Measurements from ENCODE around the gene IL6R.
"Not testable (repeated sequence)": the region's sequence is repeated elsewhere in the genome, so short reads cannot be mapped to it uniquely, and the experiment has no call there.

Gene IL6R

DNA sequence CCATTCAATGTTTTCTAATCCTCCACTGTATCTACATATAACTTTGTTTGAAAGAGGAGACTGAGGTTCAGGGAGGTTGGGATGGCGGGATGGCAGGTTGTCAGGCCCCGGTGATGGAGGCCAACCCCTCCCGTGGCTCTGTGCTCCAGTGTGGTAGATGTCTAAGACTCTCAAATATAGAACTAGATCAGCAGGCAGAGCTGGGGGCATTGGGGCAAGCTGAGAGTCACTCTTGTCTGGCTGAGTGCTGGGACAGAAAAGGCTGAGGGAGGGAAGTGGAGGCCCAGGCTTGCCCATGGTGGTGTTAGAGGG, 1.7 kb downstream of the IL6R start:
- no peak for DNase-seq (ENCODE audit: low read depth in 3 of 3)

DNA sequence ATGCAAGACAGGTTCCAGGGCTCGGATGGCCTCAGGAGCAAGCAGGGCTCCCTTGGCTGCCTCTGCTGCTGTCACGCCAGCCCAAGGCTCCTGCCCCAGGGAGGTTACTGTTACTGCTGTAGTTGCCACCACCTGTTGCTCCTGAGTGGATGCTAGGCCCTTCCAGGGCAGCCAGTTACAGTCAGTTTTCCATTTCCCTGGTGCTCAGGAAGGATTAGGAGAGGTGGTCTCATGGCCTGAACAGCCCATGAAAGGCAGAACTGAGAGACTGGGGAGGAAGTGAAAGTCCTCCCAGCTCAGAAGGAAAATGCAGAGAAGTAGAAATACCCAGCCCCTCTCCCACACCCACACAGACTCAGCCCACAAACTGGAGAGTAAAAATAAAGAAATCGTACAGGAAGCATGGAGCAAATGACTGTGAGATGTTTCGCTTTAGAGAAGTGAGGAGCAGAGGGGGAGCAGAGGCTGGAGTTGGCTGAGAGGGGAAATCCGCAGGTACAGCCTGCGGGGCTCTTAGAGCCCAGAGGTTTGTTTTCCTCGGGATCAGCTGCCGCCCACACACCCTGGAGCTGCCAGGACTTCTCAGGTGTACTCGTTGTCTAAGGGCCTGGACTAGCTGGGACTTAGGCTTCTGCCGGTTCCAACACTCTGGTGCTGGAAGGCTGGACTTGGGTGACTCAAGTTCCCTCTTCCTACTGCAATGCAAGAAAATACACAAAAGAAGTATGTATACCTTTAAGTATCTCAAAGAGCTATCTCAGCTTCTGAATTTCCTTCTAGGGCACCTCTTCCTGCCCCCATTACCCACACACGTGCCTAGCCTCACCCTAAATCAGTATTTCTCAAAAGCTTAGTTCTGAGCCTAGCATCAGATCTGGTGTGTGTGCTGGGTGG, 2.3 kb downstream of the IL6R start:
- DNase-seq (ENCODE audit: low read depth in 3 of 3), result peak in 1 of 3 donors; percentile 61

DNA sequence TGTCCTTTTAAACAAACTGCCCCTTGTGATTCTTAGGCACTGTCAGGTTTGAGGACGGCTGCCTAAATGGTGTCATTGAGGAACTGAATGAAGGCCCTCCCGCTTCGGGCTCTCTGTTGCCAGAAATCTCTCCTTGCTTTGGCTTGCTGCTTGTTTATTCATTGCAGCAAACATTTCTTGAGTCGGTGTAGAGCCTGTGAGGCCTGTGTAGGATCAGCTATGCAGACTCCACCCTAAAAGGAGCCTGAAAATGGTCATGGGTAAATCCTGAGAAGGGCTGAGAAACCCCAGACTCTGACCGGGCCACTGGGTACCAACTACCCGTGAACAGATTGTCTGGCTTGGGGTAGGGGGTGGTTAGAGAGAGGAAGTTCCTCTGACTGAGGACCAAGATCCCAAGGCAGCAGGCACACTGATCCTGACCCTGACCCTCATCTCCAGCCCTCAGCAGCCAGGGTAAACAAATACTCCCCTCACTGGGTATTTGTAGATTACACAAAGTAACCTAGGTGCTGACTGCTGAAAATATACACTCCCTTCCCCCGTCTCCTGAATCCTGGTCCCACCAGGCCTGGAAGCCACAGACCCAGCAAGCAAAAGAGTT, 3.1 kb downstream of the IL6R start:
- DNase-seq (ENCODE audit: low read depth in 3 of 3), result no peak

DNA sequence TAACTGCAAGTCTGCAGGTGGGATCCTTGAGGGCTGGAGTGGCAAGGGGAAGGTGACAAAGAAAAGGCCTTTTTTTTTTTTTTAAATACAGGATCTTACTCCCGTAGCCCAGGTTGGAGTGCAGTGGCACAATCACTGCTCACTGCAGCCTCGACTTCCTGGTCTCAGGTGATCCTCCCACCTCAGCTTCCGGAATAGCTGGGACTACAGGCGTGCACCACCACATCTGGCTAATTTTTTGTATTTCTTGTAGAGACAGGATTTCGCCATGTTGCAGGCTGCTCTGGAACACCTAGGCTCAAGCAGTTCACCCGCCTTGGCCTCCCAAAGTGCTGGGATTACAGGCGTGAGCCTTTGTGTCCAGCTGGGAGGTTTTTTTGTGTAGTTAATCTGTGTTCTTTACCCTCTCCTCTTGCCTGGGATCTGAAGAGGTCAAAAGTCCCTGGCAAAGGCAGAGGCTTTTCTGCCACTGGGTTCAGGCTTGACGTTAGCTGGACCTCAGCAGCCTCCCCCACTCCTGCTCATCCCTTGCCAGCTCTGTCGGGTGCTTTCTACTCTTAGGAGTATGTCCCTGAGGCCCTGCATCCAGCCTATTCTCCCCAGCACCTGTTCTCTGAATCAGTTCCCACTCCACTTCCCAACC, 5.2 kb downstream of the IL6R start:
- no peak for DNase-seq (ENCODE audit: low read depth in 3 of 3)

DNA sequence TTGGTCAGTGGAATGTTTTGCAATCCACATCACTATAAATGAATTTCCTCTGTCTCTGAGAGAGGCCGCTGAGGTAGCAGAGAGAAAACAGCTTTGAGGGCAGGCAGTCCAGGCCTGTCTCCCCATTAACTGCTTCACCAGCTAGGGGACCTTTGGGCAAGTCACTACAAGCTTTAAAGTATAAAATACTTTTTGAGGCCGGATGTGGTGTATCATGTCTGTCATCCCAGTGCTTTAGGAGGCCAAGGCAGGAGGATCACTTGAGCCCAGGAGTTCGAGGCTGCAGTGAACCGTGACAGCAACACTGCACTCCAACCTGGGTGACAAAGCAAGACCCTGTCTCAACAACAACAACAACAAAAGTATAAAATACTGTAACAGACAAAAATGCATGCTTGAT, 6.4 kb downstream of the IL6R start:
- no peak for DNase-seq (ENCODE audit: low read depth in 3 of 3)

DNA sequence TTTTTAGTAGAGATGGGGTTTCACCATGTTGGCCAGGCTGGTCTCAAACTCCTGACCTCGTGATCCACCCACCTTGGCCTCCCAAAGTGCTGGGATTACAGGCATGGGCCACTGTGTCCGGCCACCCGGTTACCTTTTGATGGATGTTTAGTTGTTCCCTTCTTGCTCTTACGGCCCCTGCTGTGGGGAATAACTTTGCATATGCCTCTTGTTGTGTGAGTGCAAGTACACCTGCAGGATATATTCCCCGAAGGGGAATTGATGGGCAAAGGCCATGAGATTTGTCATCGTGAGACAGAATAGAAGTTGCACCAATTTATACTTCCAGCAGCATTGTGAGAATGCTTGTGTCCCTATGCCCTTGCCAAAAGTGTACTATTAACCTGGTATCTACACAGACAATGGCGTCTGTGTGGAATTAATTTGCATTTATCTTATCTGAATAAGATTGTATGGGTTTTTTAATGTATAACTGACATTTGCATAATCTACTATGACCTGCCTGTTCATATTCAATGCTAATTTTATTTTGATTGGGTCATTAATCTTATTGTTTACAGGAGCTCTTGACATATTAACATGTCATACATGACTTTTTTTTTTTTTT, 8.1 kb downstream of the IL6R start:
- no peak for DNase-seq (ENCODE audit: low read depth in 3 of 3)

DNA sequence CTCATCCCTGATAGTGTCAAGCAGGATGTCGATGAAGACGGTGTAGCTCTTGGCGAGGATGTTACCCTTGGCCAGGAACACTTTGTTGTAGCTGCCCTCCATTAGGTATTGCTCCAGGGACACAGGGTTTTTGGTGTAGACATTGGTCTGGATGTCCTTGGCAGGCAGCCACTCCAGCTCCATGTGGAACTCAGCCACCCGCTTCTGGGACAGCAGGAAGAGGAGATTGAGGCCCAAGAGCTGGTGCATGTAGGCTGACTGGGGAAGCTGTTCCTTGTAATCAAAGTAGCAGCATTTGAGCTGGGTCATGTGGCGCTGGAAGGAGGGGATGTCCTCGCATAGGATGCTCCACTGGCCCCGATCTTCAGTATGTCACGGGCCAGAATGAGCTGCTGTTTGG, 9.5 kb downstream of the IL6R start:
- DNase-seq (ENCODE audit: low read depth in 3 of 3), result no peak

DNA sequence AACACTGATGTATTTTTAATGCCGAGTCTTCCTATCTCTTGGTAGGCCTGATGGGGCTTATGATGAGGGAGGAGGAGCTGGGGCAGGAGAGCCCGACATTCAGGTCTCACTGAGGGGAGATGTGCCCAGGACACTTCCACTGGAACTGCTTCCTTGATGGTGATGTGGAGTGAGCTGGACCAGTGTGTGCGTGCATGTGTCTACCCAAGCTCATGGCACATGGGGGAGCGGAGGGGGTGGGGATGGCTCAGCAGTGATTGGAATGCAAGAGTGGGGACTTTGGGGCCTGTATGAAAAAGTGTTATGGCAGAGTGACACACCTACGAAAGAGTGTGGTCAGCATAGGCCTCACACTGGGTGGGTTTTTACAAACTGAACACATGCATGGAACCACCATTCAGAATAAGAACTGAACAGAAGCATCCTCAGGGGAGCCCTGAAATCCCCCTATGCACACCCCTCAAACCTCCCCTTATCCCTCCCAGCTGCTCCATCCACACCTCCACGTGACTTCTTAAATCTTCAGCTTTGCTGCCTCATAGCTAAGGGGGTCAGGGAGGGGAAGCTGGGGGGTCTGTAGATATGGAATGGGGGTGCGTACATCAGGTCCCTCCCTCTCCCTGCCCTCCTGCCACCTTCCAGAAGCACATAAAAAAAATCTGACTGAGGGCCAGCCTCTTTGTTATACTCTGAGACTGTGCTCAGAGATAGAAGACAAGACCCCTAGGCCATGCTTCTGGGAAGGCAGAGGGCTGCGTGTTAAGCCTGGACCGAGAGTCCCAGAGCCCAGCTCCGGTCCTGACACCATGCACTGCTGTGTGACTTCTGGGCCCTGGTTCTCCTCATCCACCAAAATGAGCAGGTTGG, 11.6 kb downstream of the IL6R start:
- DNase-seq (ENCODE audit: low read depth in 3 of 3), result no peak

DNA sequence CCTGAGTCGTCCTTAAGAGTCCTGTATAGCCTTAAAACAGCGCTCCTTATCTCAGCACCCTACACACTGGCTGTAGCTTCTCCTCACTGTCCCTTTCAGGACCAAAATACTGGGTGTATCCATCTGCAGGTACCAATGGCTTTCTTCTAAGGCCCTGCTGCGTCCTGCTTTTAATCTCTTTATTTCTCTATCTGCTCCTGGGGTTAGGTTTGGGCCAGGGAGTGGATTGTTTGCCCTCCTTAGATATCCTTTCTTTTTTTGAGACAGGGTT, 12.1 kb downstream of the IL6R start:
- no peak for DNase-seq (ENCODE audit: low read depth in 3 of 3)

DNA sequence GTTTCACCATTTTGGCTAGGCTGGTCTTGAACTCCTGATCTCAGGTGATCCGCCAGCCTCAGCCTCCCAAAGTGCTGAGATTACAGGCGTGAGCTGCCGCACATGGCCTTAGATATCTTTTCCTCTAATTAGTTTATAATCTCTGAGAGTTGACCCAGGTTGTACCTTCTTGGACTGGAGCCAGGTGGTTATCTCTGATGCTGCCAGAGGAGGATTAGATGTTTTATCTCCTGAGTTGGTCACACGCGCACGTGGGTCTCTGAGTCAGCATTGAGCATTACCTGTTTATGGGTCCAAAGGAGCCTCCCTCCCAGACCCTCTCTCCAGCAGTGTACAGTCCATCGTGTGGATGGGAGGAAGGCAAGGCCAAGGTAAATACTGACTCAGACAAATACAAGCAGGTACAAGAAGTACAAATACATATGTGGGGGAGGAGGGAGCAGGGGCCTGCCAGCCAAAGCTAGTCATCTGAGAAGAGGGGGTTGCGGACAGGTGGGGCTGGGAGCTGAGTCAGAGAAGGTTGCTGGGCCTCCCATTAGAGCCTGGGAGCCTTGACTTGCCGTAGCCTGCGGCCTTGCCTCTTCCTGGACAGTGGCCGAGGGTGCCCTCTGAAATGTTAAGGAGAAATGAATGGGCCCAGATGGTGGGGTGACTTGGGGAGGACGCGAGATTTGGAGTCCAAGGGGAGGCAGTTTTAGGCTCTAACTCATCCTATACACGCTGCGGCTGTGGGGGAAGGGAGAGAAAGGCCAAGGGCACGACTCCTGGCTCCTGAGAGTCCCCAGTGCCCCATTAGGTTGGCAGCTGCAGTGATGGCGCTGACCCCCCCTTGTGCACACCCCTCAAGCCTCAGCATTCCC, 13.1 kb downstream of the IL6R start:
- no peak for DNase-seq (ENCODE audit: low read depth in 3 of 3)

DNA sequence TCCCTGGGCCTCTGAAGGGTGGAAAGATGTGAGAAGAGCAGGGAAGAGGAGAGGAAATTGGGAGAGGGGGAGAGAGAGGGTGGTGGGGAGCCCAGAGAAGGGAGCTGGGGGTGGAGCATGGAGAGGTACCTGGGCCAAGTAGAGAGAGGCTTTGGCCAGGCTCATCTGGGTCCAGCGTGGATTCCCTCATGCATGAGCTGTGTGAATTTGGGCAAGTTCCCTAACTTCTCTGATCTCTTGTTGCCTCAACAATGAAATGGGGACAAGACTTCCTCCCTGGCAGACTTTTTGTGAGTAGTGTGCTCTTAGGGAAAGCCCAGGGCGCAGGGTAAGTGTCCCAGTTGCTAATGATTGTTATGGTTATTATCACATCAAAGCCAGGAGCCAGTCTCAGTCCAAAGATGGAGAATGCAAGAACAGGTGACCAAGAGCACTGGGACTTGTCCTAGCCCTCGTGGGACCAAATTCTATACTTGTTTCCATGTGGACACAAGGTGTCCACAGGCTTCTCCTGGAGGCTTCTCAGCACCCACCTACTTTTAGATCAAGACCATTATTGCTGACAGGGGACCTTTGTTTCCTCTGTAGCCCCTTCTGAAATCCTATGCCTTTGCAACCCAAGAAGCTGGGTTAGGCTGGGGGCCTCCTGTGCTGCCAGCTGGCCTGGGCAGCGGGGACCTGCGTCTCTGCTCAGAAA, 13.9 kb downstream of the IL6R start:
- no peak for DNase-seq (ENCODE audit: low read depth in 3 of 3)

DNA sequence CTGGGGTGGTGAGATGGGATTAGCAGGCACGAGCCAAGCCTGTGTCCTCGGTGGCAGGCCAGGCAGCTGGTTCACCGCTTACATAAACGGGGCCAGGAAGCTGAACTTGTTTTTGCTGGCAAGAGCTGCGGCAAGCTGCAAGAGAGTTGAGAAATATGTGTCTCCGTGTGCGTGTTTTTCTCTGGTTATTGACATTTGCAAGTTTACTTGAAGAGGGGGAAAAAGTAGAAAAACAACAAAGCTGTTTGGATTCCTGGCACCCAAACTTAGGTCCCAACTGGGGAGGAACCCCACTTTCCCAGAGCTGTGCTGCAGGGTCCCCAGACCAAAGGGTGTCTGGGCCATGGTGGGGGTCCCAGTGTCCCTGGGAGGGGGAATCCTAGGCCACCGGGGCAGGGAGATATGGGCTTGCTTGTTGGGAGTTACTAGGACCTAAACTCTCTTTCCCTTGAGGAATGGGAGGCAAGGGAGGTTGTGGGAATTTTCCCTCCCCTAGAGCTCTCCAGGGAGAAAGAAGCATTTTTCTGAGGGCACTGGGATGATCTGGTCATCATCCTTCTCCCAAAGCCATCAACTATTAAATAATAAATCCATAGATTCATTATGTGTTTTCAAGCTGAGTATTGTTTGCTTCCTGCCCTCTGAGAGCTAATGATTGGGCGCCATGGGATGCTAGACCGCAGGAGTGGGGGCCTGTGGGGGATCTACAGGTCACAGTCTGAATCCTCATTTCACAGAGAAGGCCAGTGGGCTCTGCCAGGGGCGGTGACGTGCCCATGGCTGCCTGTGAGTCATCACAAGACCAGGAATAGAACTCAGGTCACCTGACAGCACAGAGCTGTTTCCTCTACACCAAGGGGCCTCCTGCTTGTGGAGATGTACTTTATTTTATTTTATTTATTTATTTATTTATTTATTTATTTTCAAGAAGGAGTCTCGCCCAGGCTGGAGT, 14.8 kb downstream of the IL6R start:
- no peak for DNase-seq (ENCODE audit: low read depth in 3 of 3)

DNA sequence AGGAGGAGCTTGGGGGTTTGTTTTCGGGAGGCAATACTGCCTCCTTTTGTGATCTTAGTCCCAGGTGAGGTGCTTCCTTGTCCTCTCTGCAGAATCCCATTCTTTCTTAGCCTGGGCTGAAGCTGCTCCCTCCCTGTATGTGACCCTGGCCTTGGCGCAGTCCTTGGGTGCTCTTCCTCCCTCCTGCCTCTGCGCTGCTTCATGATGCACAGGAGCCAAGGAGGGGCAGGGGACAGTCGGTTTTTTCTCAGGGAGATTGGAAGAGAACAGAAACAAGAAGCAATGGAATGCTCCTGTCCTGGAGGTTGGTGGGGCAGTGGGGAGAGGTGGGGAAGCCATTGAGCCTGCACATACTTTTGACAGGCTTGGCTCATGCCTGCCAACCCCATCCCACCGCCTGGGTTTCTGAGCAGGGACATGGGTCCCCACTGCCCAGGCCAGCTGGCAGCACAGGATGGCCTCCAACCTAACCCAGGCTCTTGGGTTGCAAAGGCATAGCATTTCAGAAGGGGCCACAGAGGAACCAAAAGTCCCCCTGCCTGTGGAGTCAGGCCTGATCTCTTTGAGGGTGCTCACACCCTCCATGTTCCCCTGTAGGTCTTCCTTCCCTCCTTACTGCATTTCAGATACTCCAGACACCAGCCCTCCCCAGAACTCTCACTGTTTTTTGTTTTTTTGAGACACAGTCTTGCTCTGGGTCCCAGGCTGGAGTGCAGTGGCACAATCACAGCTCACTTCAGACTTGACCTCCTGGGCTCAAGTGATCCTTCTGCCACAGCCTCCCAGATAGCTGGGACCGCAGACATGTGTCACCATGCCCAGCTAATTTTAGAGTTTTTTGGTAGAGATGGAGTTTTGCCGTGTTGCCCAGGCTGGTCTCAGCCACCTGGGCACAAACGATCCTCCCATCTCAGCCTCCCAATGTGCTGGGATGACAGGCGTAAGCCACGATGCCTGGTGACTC, 16.1 kb downstream of the IL6R start:
- DNase-seq (ENCODE audit: low read depth in 3 of 3), result no peak

DNA sequence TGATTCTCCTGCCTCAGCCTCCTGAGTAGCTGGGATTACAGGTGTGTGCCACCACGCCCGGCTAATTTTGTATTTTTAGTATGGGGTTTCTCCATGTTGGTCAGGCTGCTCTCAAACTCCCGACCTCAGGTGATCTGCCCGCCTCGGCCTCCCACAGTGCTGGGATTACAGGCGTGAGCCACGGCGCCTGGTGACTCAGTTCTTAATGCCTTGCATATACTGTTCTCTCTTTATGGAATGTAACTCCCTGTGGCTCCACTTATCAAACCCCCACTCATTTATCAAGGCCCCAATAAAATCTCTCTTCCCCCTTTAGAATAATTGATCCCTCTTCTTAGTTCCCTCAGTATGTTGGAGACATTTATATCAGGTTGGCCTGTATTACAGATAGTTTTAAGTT, 16.9 kb downstream of the IL6R start:
- DNase-seq (ENCODE audit: low read depth in 3 of 3), result not testable (repeated sequence)

DNA sequence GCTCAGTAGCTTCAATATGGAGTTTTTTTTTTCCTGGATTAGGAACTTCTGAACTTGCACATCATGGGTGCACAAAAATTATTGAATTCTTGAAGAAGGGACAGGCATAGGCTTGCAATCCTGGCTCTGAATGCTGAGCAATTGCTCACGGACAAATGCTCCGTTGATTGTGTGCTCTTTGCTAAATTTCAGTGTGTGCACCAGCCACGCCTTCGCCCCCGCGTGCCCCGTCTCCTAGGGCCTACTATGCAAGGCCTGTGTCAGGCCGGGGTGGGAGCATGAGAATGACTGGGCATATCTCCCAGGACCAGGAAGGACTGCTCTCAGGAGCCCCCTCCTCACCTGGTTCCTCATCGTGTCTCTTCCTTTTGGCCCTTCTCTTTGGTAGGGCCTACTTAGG, 17.4 kb downstream of the IL6R start:
- DNase-seq (ENCODE audit: low read depth in 3 of 3), result no peak

DNA sequence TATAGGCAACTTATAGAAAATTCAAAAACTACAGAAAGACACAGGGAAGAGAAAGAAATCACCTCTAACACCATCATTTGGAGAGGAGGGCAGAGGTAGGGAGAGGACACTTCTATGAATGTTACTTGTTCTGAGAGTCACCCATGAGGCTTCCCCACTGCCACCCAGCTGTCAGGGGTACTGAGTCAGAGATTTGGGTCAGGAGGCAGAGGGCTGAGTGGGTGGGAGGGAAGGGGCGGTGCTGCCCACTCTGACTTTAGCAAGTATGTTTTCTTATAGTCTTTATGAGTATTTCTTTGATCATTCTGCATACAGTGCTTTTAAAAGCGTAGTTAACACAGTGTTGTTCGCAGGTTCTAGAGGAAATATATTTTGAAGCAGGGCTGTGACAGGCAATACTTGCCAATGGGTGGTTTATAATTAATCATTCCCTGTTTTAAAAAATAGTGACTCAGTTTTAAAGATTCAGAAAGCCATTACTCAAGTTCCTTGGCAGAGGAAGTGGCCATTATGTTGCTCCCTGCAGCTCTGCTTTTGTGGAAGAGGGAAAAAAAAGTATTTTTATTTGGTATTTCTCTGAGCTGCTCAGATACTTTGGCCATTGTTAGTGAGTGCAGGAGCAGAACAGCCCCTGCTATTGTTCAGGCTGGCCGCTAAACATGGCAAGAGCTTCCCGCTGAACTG, 18.3 kb downstream of the IL6R start:
- DNase-seq (ENCODE audit: low read depth in 3 of 3), result no peak

DNA sequence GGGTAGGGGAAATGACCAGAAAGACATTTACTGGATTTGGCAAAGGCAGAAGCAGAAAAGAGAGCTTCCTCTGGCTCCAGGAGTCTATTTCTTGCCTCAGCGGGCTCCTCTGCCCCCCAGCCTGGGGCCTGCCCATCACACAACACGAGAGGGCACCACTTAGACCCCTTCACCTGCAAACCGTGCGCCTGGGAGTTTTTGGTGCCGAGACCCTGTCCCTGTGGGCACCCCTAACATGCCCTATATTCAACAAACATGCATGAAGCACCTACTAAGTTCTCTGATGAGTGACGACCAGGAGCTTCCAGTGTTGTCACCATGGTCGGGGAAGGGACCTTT, 18.8 kb downstream of the IL6R start:
- DNase-seq (ENCODE audit: low read depth in 3 of 3), result no peak

DNA sequence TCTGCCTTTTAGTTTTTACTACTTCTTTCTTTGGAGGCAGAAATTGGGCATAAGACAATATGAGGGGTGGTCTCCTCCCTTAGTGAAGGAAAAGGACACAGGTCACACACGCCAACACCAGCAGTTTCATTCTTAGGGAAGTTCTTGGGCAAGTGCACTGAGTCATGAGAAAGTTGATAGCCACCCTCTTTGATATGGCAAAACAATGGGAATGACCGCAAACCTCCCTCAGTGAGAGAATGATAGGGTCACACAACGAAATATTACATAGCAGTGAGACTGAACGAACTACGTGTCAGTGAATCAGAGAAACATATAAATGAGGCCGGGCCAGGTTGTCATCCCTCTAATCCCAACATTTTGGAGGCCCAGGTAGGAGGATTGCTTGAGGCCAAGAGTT, 20.0 kb downstream of the IL6R start:
- no peak for DNase-seq (ENCODE audit: low read depth in 3 of 3)
